GM12878 (cell line): ENCODE data around the gene PNMA6F. TPM values are rescaled to one million over a fixed set of nuclear protein-coding genes. Genes with fewer than 3 reads are reported as not detected.

Experiments
- ATAC-seq: fragments of 200-7000 bp; cut with Tn5 transposase; 3 replicates; pipeline ENCODE4 v1.9.1; 2020; ENCODE audit warnings: mild to moderate bottlenecking, moderate library complexity
- BruUV-seq: library from RNA; stranded (reverse); fragments of 400-500 nt; replicated peaks from 2 replicates; lab custom pipeline; 2021; lab: Mats Ljungman, UMichigan
- CTCF ChIA-PET: fragments of 300-600 bp; sonication (Branson Sonifier 250); formaldehyde crosslinking; extraction: SDS; loops from one replicate; lab custom pipeline; 2021; ENCODE audit warnings: inconsistent platforms; lab: Yijun Ruan, JAX
- POLR2A ChIA-PET: fragments of 350-600 bp; formaldehyde crosslinking; extraction: SDS; loops from one replicate; lab custom pipeline; 2021; ENCODE audit warnings: inconsistent platforms; lab: Charles Lee
- RAD21 ChIA-PET: fragments of 300-600 bp; sonication (Branson Sonifier 250); formaldehyde crosslinking; loops from one replicate; lab custom pipeline; 2023; ENCODE audit warnings: antibody characterized with exemption; ENCODE audit not compliant: unreplicated experiment; lab: Charles Lee
- SMC1A ChIA-PET: fragments of 300-600 bp; sonication (Branson Sonifier 250); formaldehyde crosslinking; loops from one replicate; lab custom pipeline; 2023; ENCODE audit not compliant: unreplicated experiment, uncharacterized antibody; lab: Charles Lee
- DNase-seq: peaks from one replicate; pipeline ENCODE4 v3.0.0-alpha.2; 2011; ENCODE audit warnings: low read depth, low spot score
- FAIRE-seq: peaks from 3 replicates; lab custom pipeline; 2011; peaks lifted over from hg19 to GRCh38; lab: Jason Lieb, UNC
- H2AFZ ChIP-seq: 2 replicates; pipeline ENCODE4 v1.6.0; 2011; ENCODE audit warnings: low read depth, low read length, control low read depth; ENCODE audit not compliant: control insufficient read depth
- H3K27ac ChIP-seq: 2 replicates; pipeline ENCODE4 v1.5.1; 2011; ENCODE audit warnings: control low read depth; ENCODE audit not compliant: control insufficient read depth, insufficient read depth
- H3K27me3 ChIP-seq, 2 experiments: replicated peaks in 1 of 2; 2 replicates each; pipeline versions ENCODE4 v1.6.0 to v1.6.1; 2011; ENCODE audit warnings: low read length in 1 of 2; ENCODE audit not compliant: control insufficient read depth in 2 of 2, insufficient read depth in 2 of 2
- H3K36me3 ChIP-seq, 2 experiments: 2 replicates each; pipeline ENCODE4 v1.5.1; 2011; ENCODE audit warnings: low read length in 1 of 2; ENCODE audit not compliant: control insufficient read depth in 2 of 2, insufficient read depth in 2 of 2
- H3K4me1 ChIP-seq: 2 replicates; pipeline ENCODE4 v1.6.1; 2011; ENCODE audit warnings: mild to moderate bottlenecking, low read length, moderate library complexity, mixed read lengths; ENCODE audit not compliant: control insufficient read depth, insufficient read depth
- H3K4me2 ChIP-seq: 2 replicates; pipeline ENCODE4 v1.6.0; 2011; ENCODE audit warnings: control low read depth; ENCODE audit not compliant: control insufficient read depth, insufficient read depth
- H3K4me3 ChIP-seq: fragments of 200-600 bp; sonication (generic); 2 replicates; pipeline ENCODE4 v1.5.1; 2016
- H3K79me2 ChIP-seq: 2 replicates; pipeline ENCODE4 v1.6.0; 2011; ENCODE audit warnings: low read length; ENCODE audit not compliant: control insufficient read depth, insufficient read depth
- H3K9ac ChIP-seq: 2 replicates; pipeline ENCODE4 v1.8.0; 2011; ENCODE audit warnings: low read length, control low read depth, mixed read lengths; ENCODE audit not compliant: control insufficient read depth, insufficient read depth
- H3K9me3 ChIP-seq: replicated peaks from 3 replicates; pipeline ENCODE4 v1.5.1; 2011; ENCODE audit warnings: mild to moderate bottlenecking, low read length; ENCODE audit not compliant: control insufficient read depth, insufficient read depth
- H4K20me1 ChIP-seq: 2 replicates; pipeline ENCODE4 v1.6.0; 2011; ENCODE audit not compliant: control insufficient read depth, insufficient read depth
- JUND ChIP-seq: IDR thresholded peaks from 2 replicates; pipeline ENCODE4 v1.6.1; 2012; ENCODE audit warnings: low read depth, mild to moderate bottlenecking, low read length, improper control_type of control experiment, moderate library complexity
- NKRF ChIP-seq: fragments of 450-650 bp; conservative IDR thresholded peaks from 2 replicates; pipeline ENCODE4 v1.6.1; 2017; ENCODE audit warnings: mild to moderate bottlenecking, moderate library complexity
- WGBS: methylation state at CpG from one replicate; pipeline ENCODE4 v1.1.6; 2016; ENCODE audit warnings: low lambda C conversion rate; ENCODE audit not compliant: insufficient replicate concordance, insufficient coverage; ENCODE audit errors: missing lambda C conversion rate; 5-methylcytosine and 5-hydroxymethylcytosine counted together
- in situ Hi-C: fragments of 300-500 bp; cut with MboI; formaldehyde crosslinking; loops from 9 replicates; pipeline ENCODE4 v1.14.3; 2018; ENCODE audit warnings: mixed read lengths
- intact Hi-C: fragments of 100-400 bp; cut with micrococcal nuclease; formaldehyde crosslinking; loops from one replicate; pipeline ENCODE4 v1.14.2; 2022; ENCODE audit not compliant: unreplicated experiment
- polyA plus RNA-seq, 11 experiments: library from polyadenylated mRNA; depleted of rRNA in 4 of 11; unstranded in 6 of 11; stranded (reverse) in 5 of 11; fragments of >200 nt; fragmentation: Nextera tagmentation in 4 of 11; fragmentation: Illumina TruSeq in 1 of 11; extraction: Ambion mirVana in 4 of 11; extraction: Trizol in 1 of 11; gene quantifications; 1 replicate in 1 of 11; 2 replicates in 10 of 11; pipeline versions ENCODE4 v1.2.1 to v1.2.3, GENCODE V29; 2011 to 2016; ENCODE audit warnings: inconsistent platforms in 2 of 11, missing spikeins in 2 of 11, low read depth in 1 of 11
- total RNA-seq, 4 experiments: library from RNA; depleted of rRNA in 3 of 4; stranded (reverse); fragments of >200 nt in 3 of 4; fragmentation: Illumina TruSeq in 1 of 4; extraction: Trizol in 1 of 4; gene quantifications; 2 replicates each; pipeline versions ENCODE4 v1.2.1 to v1.2.3, GENCODE V29; 2013 to 2021
- TF ChIP-seq, protein P1 (sequence below): fragments of 450-650 bp; formaldehyde crosslinking; IDR thresholded peaks from 2 replicates; pipeline ENCODE4 v1.4.0; 2020; ENCODE audit warnings: mild to moderate bottlenecking, moderate library complexity

PNMA6F gene
- total and polyA plus RNA-seq, 10 of the 15 experiments (the other 5 are each of a cell fraction or from before 2014, with no cell fraction given), result not detected

- SMC1A ChIA-PET, result no interaction called here
- ATAC-seq (no peak), FAIRE-seq (no peak), DNase-seq (no peak)
- TF ChIP-seq NKRF (no peak), JUND (no peak)
- TF ChIP-seq, protein P1, sequence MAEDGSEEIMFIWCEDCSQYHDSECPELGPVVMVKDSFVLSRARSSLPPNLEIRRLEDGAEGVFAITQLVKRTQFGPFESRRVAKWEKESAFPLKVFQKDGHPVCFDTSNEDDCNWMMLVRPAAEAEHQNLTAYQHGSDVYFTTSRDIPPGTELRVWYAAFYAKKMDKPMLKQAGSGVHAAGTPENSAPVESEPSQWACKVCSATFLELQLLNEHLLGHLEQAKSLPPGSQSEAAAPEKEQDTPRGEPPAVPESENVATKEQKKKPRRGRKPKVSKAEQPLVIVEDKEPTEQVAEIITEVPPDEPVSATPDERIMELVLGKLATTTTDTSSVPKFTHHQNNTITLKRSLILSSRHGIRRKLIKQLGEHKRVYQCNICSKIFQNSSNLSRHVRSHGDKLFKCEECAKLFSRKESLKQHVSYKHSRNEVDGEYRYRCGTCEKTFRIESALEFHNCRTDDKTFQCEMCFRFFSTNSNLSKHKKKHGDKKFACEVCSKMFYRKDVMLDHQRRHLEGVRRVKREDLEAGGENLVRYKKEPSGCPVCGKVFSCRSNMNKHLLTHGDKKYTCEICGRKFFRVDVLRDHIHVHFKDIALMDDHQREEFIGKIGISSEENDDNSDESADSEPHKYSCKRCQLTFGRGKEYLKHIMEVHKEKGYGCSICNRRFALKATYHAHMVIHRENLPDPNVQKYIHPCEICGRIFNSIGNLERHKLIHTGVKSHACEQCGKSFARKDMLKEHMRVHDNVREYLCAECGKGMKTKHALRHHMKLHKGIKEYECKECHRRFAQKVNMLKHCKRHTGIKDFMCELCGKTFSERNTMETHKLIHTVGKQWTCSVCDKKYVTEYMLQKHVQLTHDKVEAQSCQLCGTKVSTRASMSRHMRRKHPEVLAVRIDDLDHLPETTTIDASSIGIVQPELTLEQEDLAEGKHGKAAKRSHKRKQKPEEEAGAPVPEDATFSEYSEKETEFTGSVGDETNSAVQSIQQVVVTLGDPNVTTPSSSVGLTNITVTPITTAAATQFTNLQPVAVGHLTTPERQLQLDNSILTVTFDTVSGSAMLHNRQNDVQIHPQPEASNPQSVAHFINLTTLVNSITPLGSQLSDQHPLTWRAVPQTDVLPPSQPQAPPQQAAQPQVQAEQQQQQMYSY (CRISPR knock-in tag), result no peak
- no peaks in the 10 kb centered on the region for H3K9me3 ChIP-seq
- no peaks in the 10 kb centered on the region for H3K79me2 ChIP-seq
- RAD21 ChIA-PET, result no interaction called here
- no peak overlapping the region for H3K27ac ChIP-seq
- H4K20me1 ChIP-seq, result no peaks in the 10 kb centered on the region
- WGBS, result 39% methylated on average over 8 of the region's 8 CpGs
- CTCF ChIA-PET, result no interaction called here
- intact Hi-C loops, result loop anchor here (5.0 kb wide), 1 partner anchor 255 kb away; no protein-coding TSS in a partner anchor
- in situ Hi-C loops, result loop anchor here (25.0 kb wide), 1 partner anchor 155 kb away; no protein-coding TSS in a partner anchor
- no peaks in the 10 kb centered on the region for H3K36me3 ChIP-seq
- H3K4me3 ChIP-seq, result no peak overlapping the region
- H3K4me1 ChIP-seq, result no peaks in the 10 kb centered on the region
- POLR2A ChIA-PET, result no interaction called here
- H2AFZ ChIP-seq, result no peak overlapping the region
- H3K27me3 ChIP-seq, result no peaks in the 10 kb centered on the region
- H3K9ac ChIP-seq, result no peak overlapping the region
- BruUV-seq, result no TSS peak
- H3K4me2 ChIP-seq, result no peak overlapping the region
Measured at GRCh38 chrX:153317306-153317705, 4.3 kb downstream of the PNMA6F start.
